Right ventricle myocardium superior (tissue), 1 donor: Measurements from ENCODE around the gene AHRR. TPM values are rescaled to one million over a fixed set of nuclear protein-coding genes. Genes with fewer than 3 reads are reported as not detected.
"Not testable (repeated sequence)": the region's sequence is repeated elsewhere in the genome, so short reads cannot be mapped to it uniquely, and the experiment has no call there.

ENCODE experiments used
- ATAC-seq: fragments of 200-7000 bp; cut with Tn5 transposase; one replicate; pipeline ENCODE4 v1.9.1; 2020; ENCODE audit warnings: mild to moderate bottlenecking; ENCODE audit not compliant: poor library complexity
- DNase-seq: peaks from one replicate; pipeline ENCODE4 v3.0.0-alpha.2; 2020
- intact Hi-C: fragments of 100-400 bp; cut with DNase I; formaldehyde crosslinking; loops from one replicate; pipeline ENCODE4 v1.11.2; 2022
- total RNA-seq: library from RNA; stranded (reverse); fragmentation: NEBNext Ultra II Directional; extraction: Animal tissue kit (Norgen Biotek cat#: 25700); gene quantifications from one replicate; pipeline ENCODE4 v1.2.1, GENCODE V29; 2021
- donor health status: DM: no; HTN: yes; CAD: no; lungs with severe emphysema.

The AHRR gene
- total RNA-seq, 1 donor from 2014 or later: 1.8 TPM

GRCh38 chr5:478982-479535 is 157.5 kb downstream of the AHRR start:
- intact Hi-C loops: no loop called here
- ATAC-seq (no peak), DNase-seq (no peak)

- DNase-seq: no peak
- intact Hi-C loops: no loop called here
- ATAC-seq: no peak
These were observed 158.2 kb downstream of the AHRR start for GRCh38 chr5:479566-480319.

GRCh38 chr5:481347-481746 is 159.8 kb downstream of the AHRR start:
- intact Hi-C loops: no loop called here
- ATAC-seq: no peak
- DNase-seq: no peak

- ATAC-seq (no peak), DNase-seq (no peak)
- intact Hi-C loops: no loop called here
These were observed 160.5 kb downstream of the AHRR start for GRCh38 chr5:482021-482420.

GRCh38 chr5:482506-482905 is 161.0 kb downstream of the AHRR start:
- ATAC-seq (no peak), DNase-seq (no peak)
- intact Hi-C loops: no loop called here

DNA sequence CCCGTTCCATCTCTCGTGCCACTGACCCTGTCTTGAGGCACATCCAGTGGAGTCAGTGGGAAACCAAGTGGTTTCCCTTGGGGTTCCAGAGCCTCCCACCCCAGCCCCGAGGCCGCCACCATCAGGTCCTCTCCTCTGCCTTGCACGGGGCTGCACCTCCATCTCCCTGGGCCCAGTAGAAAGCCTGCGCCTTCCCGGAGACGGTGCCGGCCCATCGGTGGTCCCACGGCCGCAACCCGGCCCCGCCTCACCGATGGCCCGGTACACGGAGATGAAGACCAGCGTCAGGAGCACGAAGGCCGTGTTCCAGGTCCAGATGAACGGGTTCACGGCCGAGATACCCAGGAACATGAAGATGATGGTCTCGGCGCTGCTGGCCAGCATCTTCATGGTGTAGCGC is 161.5 kb downstream of the AHRR start:
- intact Hi-C loops: no loop called here
- ATAC-seq (no peak), DNase-seq (no peak)

- intact Hi-C loops: no loop called here
- DNase-seq (no peak), ATAC-seq (no peak)
These were observed 162.1 kb downstream of the AHRR start for GRCh38 chr5:483434-484140.

DNA sequence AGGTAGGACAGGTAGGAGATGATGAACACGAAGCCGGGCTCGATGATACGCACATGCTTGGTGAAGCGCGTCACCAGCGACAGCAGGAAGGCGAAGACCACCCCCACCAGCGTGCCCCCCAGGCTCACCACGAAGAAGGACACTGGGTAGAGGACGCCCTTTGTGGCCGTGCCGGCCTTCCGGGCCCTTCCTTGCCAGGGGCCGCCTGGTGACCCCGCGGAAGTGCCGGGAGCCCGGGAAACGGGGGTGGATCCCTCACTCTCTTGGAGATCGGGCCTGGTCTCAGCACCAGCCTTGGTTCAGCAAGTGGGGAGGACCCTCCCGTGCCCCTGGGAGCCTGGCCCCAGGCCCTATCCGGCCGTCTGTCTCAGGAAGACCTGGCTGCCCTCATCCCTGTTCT is 163.0 kb downstream of the AHRR start:
- intact Hi-C loops: no loop called here

GRCh38 chr5:485113-485945 is 163.8 kb downstream of the AHRR start:
- intact Hi-C loops: no loop called here
- ATAC-seq (no peak), DNase-seq (no peak)

More for the DNA sequence above, 163.0 kb downstream of the AHRR start:
- ATAC-seq (no peak), DNase-seq (no peak)

GRCh38 chr5:485946-486491 is 164.5 kb downstream of the AHRR start:
- no peak for DNase-seq
- intact Hi-C loops: no loop called here
- ATAC-seq: no peak

DNA sequence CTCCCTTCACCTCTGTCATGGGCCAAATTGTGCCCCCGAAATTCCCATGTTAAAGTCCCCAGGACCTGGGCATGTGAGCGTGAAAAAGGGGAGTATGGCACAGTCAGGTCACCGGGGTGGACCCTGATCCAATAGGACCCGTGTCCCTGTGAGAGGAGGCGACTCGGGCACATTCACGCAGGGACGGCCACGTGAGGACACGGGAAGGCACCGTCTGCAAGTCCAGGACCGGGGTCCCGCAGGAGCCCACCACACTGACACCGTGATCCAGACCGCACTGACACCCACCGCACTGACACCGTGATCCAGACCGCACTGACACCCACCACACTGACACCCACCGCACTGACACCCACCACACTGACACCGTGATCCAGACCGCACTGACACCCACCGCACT is 165.1 kb downstream of the AHRR start:
- DNase-seq, intact Hi-C loops, ATAC-seq: not testable (repeated sequence)

Other genes starting within 250 kb of the AHRR start
- gene PLEKHG4B, start 229.5 kb upstream of the AHRR start, total RNA-seq: not detected
- gene LRRC14B, start 130.2 kb upstream of the AHRR start, total RNA-seq: 103 TPM
- gene CCDC127, start 103.6 kb upstream of the AHRR start, total RNA-seq: 8.1 TPM
- gene SDHA, start 103.4 kb upstream of the AHRR start, total RNA-seq: 837 TPM
- 32.4 TPM for gene PDCD6, start 50.1 kb upstream of the AHRR start, total RNA-seq
- gene EXOC3, start 121.5 kb downstream of the AHRR start, total RNA-seq: 46.4 TPM
- gene SLC9A3, start 202.7 kb downstream of the AHRR start, total RNA-seq: 0.91 TPM